ENCODE results near the gene USP35. TPM values are rescaled to one million over a fixed set of nuclear protein-coding genes. Genes with fewer than 3 reads are reported as not detected.

The USP35 gene
- total RNA-seq, 8 experiments from 2014 or later = 4.3 to 13.4 (median 9.9) TPM

DNA sequence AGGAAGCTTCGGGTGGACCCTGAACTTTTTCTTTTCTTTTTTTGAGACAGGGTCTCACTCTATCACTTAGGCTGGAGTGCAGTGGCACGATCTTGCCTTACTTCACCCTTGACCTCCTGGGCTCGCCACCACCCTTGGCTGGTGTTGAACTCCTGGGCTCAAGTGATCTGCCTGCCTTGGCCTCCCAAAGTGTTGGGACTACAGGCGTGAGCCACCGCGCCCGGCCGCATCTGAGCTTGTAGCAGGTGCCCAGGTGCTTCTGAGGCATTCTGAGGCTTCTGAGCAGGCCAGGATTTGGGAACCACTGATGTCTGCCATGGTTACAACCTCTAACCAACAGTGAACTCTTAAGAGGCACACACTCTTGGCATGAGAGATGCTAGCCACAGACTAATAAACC lies 5.1 kb downstream of the USP35 start:
- WGBS, 10 experiments = 92 to 100% (median 100%) methylated on average over 1 to 5 of the region's 8 CpGs; no CpG with 5 or more reads in 4 of the 10 experiments

DNA sequence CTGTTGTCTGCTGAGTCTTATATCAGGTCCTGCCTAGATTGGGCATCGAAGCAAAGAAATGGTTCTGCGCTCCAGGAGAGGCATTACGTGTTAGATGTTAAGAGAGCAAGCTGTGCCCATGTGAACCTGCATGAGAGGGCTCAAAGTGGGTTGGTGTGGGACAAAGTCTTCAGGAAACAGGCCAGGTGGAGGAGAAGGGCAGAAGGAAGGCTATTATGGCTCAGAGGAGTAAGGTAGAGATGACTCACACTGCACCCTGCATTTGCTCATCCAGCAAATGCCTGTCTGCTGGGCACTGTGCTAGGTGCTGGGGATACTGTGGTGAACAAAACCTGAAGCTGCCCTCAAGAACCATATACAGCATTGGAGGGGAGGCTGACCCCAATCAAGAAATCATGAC lies 5.8 kb downstream of the USP35 start:
- in situ Hi-C loops (cut with MboI; ENCODE audit: low pct_unique_long_range_greater_than_20kb in 2 of 9, low sequenced_read_pairs in 9 of 9, unreplicated experiment in 9 of 9) = no loop called here
- ATAC-seq (replicated peaks in 6 of 8) = peak in 1 of 8 experiments; percentile 24
- WGBS, 10 experiments = 60 to 100% (median 100%) methylated on average over 1 to 3 of the region's 3 CpGs; no CpG with 5 or more reads in 1 of the 10 experiments

More for the DNA sequence above, 5.1 kb downstream of the USP35 start:
- no peak for ATAC-seq (replicated peaks in 6 of 8)
- Histone ChIP-seq H3K27ac (no peak overlapping the region), H3K4me1 (replicated peaks in 1 of 2) (peaks cover 8 to 17% of the 10 kb centered on the region in 2 donors), H3K4me3 (no peak overlapping the region)
- in situ Hi-C loops (cut with MboI; ENCODE audit: low pct_unique_long_range_greater_than_20kb in 2 of 9, low sequenced_read_pairs in 9 of 9, unreplicated experiment in 9 of 9) = no loop called here

GRCh38 chr11:78195917-78196560 lies 7.3 kb downstream of the USP35 start:
- H3K27ac ChIP-seq = no peak overlapping the region
- peaks cover 0 to 4% of the 10 kb centered on the region in 2 donors for H3K4me1 ChIP-seq (replicated peaks in 1 of 2)
- no peak overlapping the region for H3K4me3 ChIP-seq
- in situ Hi-C loops (cut with MboI; ENCODE audit: low pct_unique_long_range_greater_than_20kb in 2 of 9, low sequenced_read_pairs in 9 of 9, unreplicated experiment in 9 of 9) = no loop called here
- no peak for ATAC-seq (replicated peaks in 6 of 8)
- WGBS, 10 experiments = 15 to 100% (median 94%) methylated on average over 2 to 38 of the region's 60 CpGs; no CpG with 5 or more reads in 3 of the 10 experiments

More for the DNA sequence above, 5.8 kb downstream of the USP35 start:
- H3K4me3 ChIP-seq = no peak overlapping the region
- no peak overlapping the region for H3K27ac ChIP-seq
- peaks cover 8 to 14% of the 10 kb centered on the region in 2 donors for H3K4me1 ChIP-seq (replicated peaks in 1 of 2)

DNA sequence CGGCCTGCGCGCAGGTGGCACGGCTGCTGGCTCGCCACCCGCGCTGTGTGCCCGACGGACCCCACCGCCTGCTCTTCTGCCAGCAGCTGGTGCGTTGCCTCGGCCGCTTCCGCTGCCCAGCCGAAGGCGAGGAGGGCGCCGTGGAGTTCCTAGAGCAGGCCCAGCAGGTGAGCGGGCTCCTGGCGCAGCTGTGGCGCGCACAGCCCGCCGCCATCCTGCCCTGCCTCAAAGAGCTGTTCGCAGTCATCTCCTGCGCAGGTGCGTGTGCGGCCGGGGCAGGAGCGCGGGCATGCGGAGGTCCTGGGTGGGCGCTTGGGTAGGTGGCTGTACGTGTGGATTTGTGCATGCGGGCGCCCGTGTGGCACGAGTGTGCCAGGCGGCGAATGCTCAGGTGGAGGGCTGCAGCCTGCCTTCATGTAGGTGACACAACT lies 8.0 kb downstream of the USP35 start:
- Histone ChIP-seq H3K4me3 (no peak overlapping the region), H3K27ac (no peak overlapping the region), H3K4me1 (replicated peaks in 1 of 2) (peaks cover 0 to 4% of the 10 kb centered on the region in 2 donors)
- in situ Hi-C loops (cut with MboI; ENCODE audit: low pct_unique_long_range_greater_than_20kb in 2 of 9, low sequenced_read_pairs in 9 of 9, unreplicated experiment in 9 of 9) = no loop called here
- whole genome bisulfite sequencing, 10 experiments = 92 to 100% (median 98%) methylated on average over 1 to 16 of the region's 40 CpGs; no CpG with 5 or more reads in 4 of the 10 experiments
- no peak for ATAC-seq (replicated peaks in 6 of 8)

GRCh38 chr11:78197816-78198215 lies 9.1 kb downstream of the USP35 start:
- Histone ChIP-seq H3K4me3 (no peak overlapping the region), H3K27ac (no peak overlapping the region), H3K4me1 (replicated peaks in 1 of 2) (no peaks in the 10 kb centered on the region)
- 40 to 90% (median 83%) methylated on average over 1 to 5 of the region's 8 CpGs; no CpG with 5 or more reads in 6 of the 10 experiments for WGBS, 10 experiments
- in situ Hi-C loops (cut with MboI; ENCODE audit: low pct_unique_long_range_greater_than_20kb in 2 of 9, low sequenced_read_pairs in 9 of 9, unreplicated experiment in 9 of 9) = no loop called here
- peak in 4 of 8 experiments; percentile 16 to 50 (median 30) for ATAC-seq (replicated peaks in 6 of 8)

GRCh38 chr11:78199015-78199652 lies 10.4 kb downstream of the USP35 start:
- WGBS, 10 experiments = 64 to 100% (median 95%) methylated on average over 1 to 4 of the region's 6 CpGs; no CpG with 5 or more reads in 5 of the 10 experiments
- in situ Hi-C loops (cut with MboI; ENCODE audit: low pct_unique_long_range_greater_than_20kb in 2 of 9, low sequenced_read_pairs in 9 of 9, unreplicated experiment in 9 of 9) = no loop called here
- H3K4me1 ChIP-seq (replicated peaks in 1 of 2) = no peaks in the 10 kb centered on the region
- H3K27ac ChIP-seq = no peak overlapping the region
- no peak for ATAC-seq (replicated peaks in 6 of 8)
- H3K4me3 ChIP-seq = no peak overlapping the region

DNA sequence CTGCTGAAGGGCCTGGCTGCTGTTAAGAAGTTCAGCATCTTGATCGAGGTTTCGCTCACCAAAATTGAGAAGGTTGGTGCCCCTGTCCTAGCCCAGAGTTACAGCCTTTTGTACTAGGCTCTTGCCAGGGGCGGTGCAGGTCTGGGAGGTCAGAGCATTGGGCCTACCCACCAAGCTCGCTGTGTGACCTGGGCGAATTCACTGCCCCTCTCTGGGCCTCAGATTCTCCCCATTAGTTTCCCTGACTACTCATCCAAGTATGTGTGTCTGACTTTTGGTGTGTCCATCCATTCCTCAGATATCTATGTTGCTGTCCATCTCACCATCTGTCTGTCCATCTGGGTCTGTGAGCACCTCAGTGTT lies 10.9 kb downstream of the USP35 start:
- H3K4me3 ChIP-seq = no peak overlapping the region
- H3K27ac ChIP-seq = no peak overlapping the region
- 70 to 100% (median 92%) methylated on average over 2 of the region's 5 CpGs; no CpG with 5 or more reads in 7 of the 10 experiments for WGBS, 10 experiments
- ATAC-seq (replicated peaks in 6 of 8) = no peak
- in situ Hi-C loops (cut with MboI; ENCODE audit: low pct_unique_long_range_greater_than_20kb in 2 of 9, low sequenced_read_pairs in 9 of 9, unreplicated experiment in 9 of 9) = no loop called here
- H3K4me1 ChIP-seq (replicated peaks in 1 of 2) = no peaks in the 10 kb centered on the region

GRCh38 chr11:78200061-78200460 lies 11.3 kb downstream of the USP35 start:
- no peak for ATAC-seq (replicated peaks in 6 of 8)
- H3K27ac ChIP-seq = no peak overlapping the region
- H3K4me3 ChIP-seq = no peak overlapping the region
- in situ Hi-C loops (cut with MboI; ENCODE audit: low pct_unique_long_range_greater_than_20kb in 2 of 9, low sequenced_read_pairs in 9 of 9, unreplicated experiment in 9 of 9) = no loop called here
- H3K4me1 ChIP-seq (replicated peaks in 1 of 2) = no peaks in the 10 kb centered on the region
- 87 to 100% (median 100%) methylated on average over 1 to 3 of the region's 4 CpGs; no CpG with 5 or more reads in 5 of the 10 experiments for WGBS, 10 experiments

- Histone ChIP-seq H3K4me3 (no peak overlapping the region), H3K4me1 (replicated peaks in 1 of 2) (no peaks in the 10 kb centered on the region), H3K27ac (no peak overlapping the region)
- in situ Hi-C loops (cut with MboI; ENCODE audit: low pct_unique_long_range_greater_than_20kb in 2 of 9, low sequenced_read_pairs in 9 of 9, unreplicated experiment in 9 of 9) = no loop called here
- no peak for ATAC-seq (replicated peaks in 6 of 8)
- 80 to 100% (median 80%) methylated on average over 1 to 3 of the region's 13 CpGs; no CpG with 5 or more reads in 5 of the 10 experiments for WGBS, 10 experiments
Measured at GRCh38 chr11:78200553-78200952, 11.8 kb downstream of the USP35 start.

DNA sequence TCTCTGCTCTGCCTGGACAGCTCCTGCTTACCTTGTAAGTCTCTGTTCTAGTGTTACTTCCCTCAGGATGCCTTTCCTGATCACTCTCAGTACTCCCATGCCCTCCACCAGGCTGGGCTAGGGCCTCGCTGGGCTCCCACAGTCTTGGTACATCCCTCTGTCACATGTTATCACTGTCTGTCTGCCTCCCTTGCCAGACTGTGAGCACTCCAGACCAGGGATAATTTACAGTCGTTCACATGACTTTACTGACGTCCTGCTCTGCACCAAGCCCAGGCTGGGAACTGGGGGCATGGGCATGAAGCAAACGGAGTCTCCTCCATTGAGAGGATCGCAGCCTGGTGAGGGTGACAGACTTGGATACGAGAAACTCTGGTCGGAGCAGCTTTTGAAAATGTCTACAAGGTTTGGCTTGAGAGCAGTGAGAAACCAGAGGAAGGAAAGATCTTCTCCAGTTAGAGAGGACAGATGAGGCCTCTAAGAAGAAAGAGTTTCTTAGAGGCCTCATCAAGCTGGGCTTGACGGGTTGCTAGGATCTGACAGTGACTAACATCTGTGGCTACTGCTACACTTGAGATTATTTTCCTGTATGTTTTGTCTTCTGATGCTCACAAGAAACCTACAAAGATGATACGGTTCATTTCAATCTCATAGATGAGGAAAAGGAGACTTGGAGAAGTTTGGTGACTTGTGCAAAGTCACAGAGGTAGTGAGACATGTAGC lies 12.5 kb downstream of the USP35 start:
- peak in 5 of 8 experiments; percentile 29 to 74 (median 57) for ATAC-seq (replicated peaks in 6 of 8)
- WGBS, 10 experiments = 33 to 94% (median 84%) methylated on average over 1 to 9 of the region's 9 CpGs; no CpG with 5 or more reads in 1 of the 10 experiments
- Histone ChIP-seq H3K4me3 (no peak overlapping the region), H3K4me1 (replicated peaks in 1 of 2) (no peaks in the 10 kb centered on the region), H3K27ac (no peak overlapping the region)
- in situ Hi-C loops (cut with MboI; ENCODE audit: low pct_unique_long_range_greater_than_20kb in 2 of 9, low sequenced_read_pairs in 9 of 9, unreplicated experiment in 9 of 9) = no loop called here

GRCh38 chr11:78202733-78203167 lies 14.0 kb downstream of the USP35 start:
- no peak for ATAC-seq (replicated peaks in 6 of 8)
- 90 to 100% (median 93%) methylated on average over 1 to 3 of the region's 3 CpGs; no CpG with 5 or more reads in 6 of the 10 experiments for WGBS, 10 experiments

GRCh38 chr11:78203184-78203583 lies 14.5 kb downstream of the USP35 start:
- in situ Hi-C loops (cut with MboI; ENCODE audit: low pct_unique_long_range_greater_than_20kb in 2 of 9, low sequenced_read_pairs in 9 of 9, unreplicated experiment in 9 of 9) = no loop called here
- H3K4me3 ChIP-seq = no peak overlapping the region
- H3K27ac ChIP-seq = no peak overlapping the region
- 93 to 100% (median 96%) methylated on average over 1 to 9 of the region's 10 CpGs; no CpG with 5 or more reads in 3 of the 10 experiments for WGBS, 10 experiments
- H3K4me1 ChIP-seq (replicated peaks in 1 of 2) = no peaks in the 10 kb centered on the region
- ATAC-seq (replicated peaks in 6 of 8) = no peak

More at GRCh38 chr11:78202733-78203167, 14.0 kb downstream of the USP35 start:
- no peak overlapping the region for H3K27ac ChIP-seq
- in situ Hi-C loops (cut with MboI; ENCODE audit: low pct_unique_long_range_greater_than_20kb in 2 of 9, low sequenced_read_pairs in 9 of 9, unreplicated experiment in 9 of 9) = no loop called here
- no peak overlapping the region for H3K4me3 ChIP-seq
- no peaks in the 10 kb centered on the region for H3K4me1 ChIP-seq (replicated peaks in 1 of 2)

- ATAC-seq (replicated peaks in 6 of 8) = no peak
- in situ Hi-C loops (cut with MboI; ENCODE audit: low pct_unique_long_range_greater_than_20kb in 2 of 9, low sequenced_read_pairs in 9 of 9, unreplicated experiment in 9 of 9) = no loop called here
- WGBS, 10 experiments = 83 to 100% (median 91%) methylated on average over 1 to 4 of the region's 4 CpGs; no CpG with 5 or more reads in 4 of the 10 experiments
- Histone ChIP-seq H3K4me3 (no peak overlapping the region), H3K4me1 (replicated peaks in 1 of 2) (no peaks in the 10 kb centered on the region), H3K27ac (no peak overlapping the region)
Measured at GRCh38 chr11:78205256-78205655, 16.5 kb downstream of the USP35 start.
